ENCODE measurements around the gene GUCD1.
"Not testable (repeated sequence)": the region's sequence is repeated elsewhere in the genome, so short reads cannot be mapped to it uniquely, and the experiment has no call there.

The GUCD1 gene

GRCh38 chr22:24595863-24596262, 40.9 kb upstream of the GUCD1 start:
- no peak for DNase-seq (ENCODE audit: low read depth)
- no peak for TF ChIP-seq CTCF (conservative IDR thresholded peaks at IDR 0.05; ENCODE audit: low read length)

GRCh38 chr22:24595228-24595627, 40.3 kb upstream of the GUCD1 start:
- no peak overlapping the region for H3K4me3 ChIP-seq (ENCODE audit: low read length)
- DNase-seq (ENCODE audit: low read depth) = no peak
- TF ChIP-seq CTCF (conservative IDR thresholded peaks at IDR 0.05; ENCODE audit: low read length) = no peak

More at GRCh38 chr22:24595863-24596262, 40.9 kb upstream of the GUCD1 start:
- no peak overlapping the region for H3K4me3 ChIP-seq (ENCODE audit: low read length)

- TF ChIP-seq CTCF (conservative IDR thresholded peaks at IDR 0.05; ENCODE audit: low read length) = no peak
- DNase-seq (ENCODE audit: low read depth) = no peak
- no peak overlapping the region for H3K4me3 ChIP-seq (ENCODE audit: low read length)
These were observed 39.7 kb upstream of the GUCD1 start for GRCh38 chr22:24594569-24595120.

GRCh38 chr22:24593836-24594568, 39.1 kb upstream of the GUCD1 start:
- TF ChIP-seq CTCF (conservative IDR thresholded peaks at IDR 0.05; ENCODE audit: low read length) = no peak
- no peak for DNase-seq (ENCODE audit: low read depth)
- no peak overlapping the region for H3K4me3 ChIP-seq (ENCODE audit: low read length)

- H3K4me3 ChIP-seq (ENCODE audit: low read length) = peak overlapping the region; percentile 63
- DNase-seq (ENCODE audit: low read depth) = not testable (repeated sequence)
These were observed 38.6 kb upstream of the GUCD1 start for GRCh38 chr22:24593559-24593835.

GRCh38 chr22:24592851-24593558, 38.1 kb upstream of the GUCD1 start, which contains the start of gene LRRC75B:
Gene LRRC75B, minus strand, starts transcription at chr22:24593073. Its CDS starts 34 bp downstream, at chr22:24593039.
- TF ChIP-seq CTCF (conservative IDR thresholded peaks at IDR 0.05; ENCODE audit: low read length) = no peak
- peak within 1 kb of the TSS; percentile 65 for H3K4me3 ChIP-seq (ENCODE audit: low read length)
- DNase-seq (ENCODE audit: low read depth) = peak; percentile 87

GRCh38 chr22:24592058-24592850, 37.3 kb upstream of the GUCD1 start:
- DNase-seq (ENCODE audit: low read depth) = peak; percentile 30
- no peak for TF ChIP-seq CTCF (conservative IDR thresholded peaks at IDR 0.05; ENCODE audit: low read length)
- peak overlapping the region; percentile 65 for H3K4me3 ChIP-seq (ENCODE audit: low read length)
